HepG2 (cell line): ENCODE results near the gene CLRN2. TPM values are rescaled to one million over a fixed set of nuclear protein-coding genes. Genes with fewer than 3 reads are reported as not detected.

Experiments
- E2F5 ChIP-seq: sonication (generic); formaldehyde crosslinking; conservative IDR thresholded peaks from 2 replicates; pipeline ENCODE4 v1.4.0; 2020; ENCODE audit warnings: missing genetic modification reagents
- ETS1 ChIP-seq: sonication (generic); formaldehyde crosslinking; IDR thresholded peaks from 2 replicates; pipeline ENCODE4 v1.4.0; 2020; ENCODE audit warnings: missing genetic modification reagents
- ETV5 ChIP-seq: IDR thresholded peaks from 2 replicates; pipeline ENCODE4 v1.6.1; 2018; ENCODE audit warnings: missing biosample characterization, missing genetic modification reagents, inconsistent platforms, borderline replicate concordance
- MAFG ChIP-seq: sonication (generic); formaldehyde crosslinking; IDR thresholded peaks from 2 replicates; pipeline ENCODE4 v1.5.1; 2020; ENCODE audit warnings: mild to moderate bottlenecking, missing genetic modification reagents
- ZBTB40 ChIP-seq, 2 experiments: fragments of 450-650 bp in 1 of 2; sonication (generic) in 1 of 2; formaldehyde crosslinking in 1 of 2; IDR thresholded peaks; 2 replicates each; pipeline versions ENCODE4 v1.6.1 to v1.8.0; 2016 to 2022; ENCODE audit warnings: antibody characterized with exemption in 1 of 2, mild to moderate bottlenecking in 1 of 2, missing genetic modification reagents in 1 of 2
- ZFP90 ChIP-seq: sonication (generic); formaldehyde crosslinking; IDR thresholded peaks from 2 replicates; pipeline ENCODE4 v1.8.0; 2022; ENCODE audit warnings: missing genetic modification reagents, mild to moderate bottlenecking, inconsistent platforms, borderline replicate concordance
- ZNF367 ChIP-seq: sonication (generic); formaldehyde crosslinking; IDR thresholded peaks from 2 replicates; pipeline ENCODE4 v1.4.0; 2020; ENCODE audit warnings: missing genetic modification reagents, borderline replicate concordance
- ZNF501 ChIP-seq: sonication (generic); formaldehyde crosslinking; IDR thresholded peaks from 2 replicates; pipeline ENCODE4 v1.5.1; 2020; ENCODE audit warnings: mild to moderate bottlenecking, moderate library complexity, missing genetic modification reagents
- ZNF646 ChIP-seq: sonication (generic); formaldehyde crosslinking; IDR thresholded peaks from 2 replicates; pipeline ENCODE4 v1.9.0; 2021; ENCODE audit warnings: mild to moderate bottlenecking, missing genetic modification reagents
- polyA plus RNA-seq, 8 experiments: library from polyadenylated mRNA; depleted of rRNA in 3 of 8; stranded (reverse) in 7 of 8; unstranded in 1 of 8; fragments of >200 nt; fragmentation: Illumina TruSeq in 4 of 8; extraction: Trizol in 4 of 8; gene quantifications; 2 replicates each; pipeline versions ENCODE4 v1.2.1 to v1.2.3, GENCODE V29; 2011 to 2016; ENCODE audit warnings: low read depth in 4 of 8, missing spikeins in 1 of 8, mixed read lengths in 1 of 8; ENCODE audit not compliant: insufficient read depth in 1 of 8
- total RNA-seq, 5 experiments: library from RNA; depleted of rRNA; stranded (reverse); fragments of >200 nt; fragmentation: Illumina TruSeq; extraction: Trizol; gene quantifications; 2 replicates each; pipeline ENCODE4 v1.2.3, GENCODE V29; 2016; ENCODE audit warnings: low read depth in 1 of 5

Gene CLRN2
- total and polyA plus RNA-seq, 2 of the 13 experiments (the other 11 are each of a cell fraction or from before 2014, with no cell fraction given), result not detected

- TF ChIP-seq E2F5, result no peak
- TF ChIP-seq ZFP90, result 0 out of 2 replicates have a peak, but pooled peaks have one; percentile 40
- TF ChIP-seq ZBTB40 (IDR thresholded peaks at IDR 0.05), result no peak
- peak; percentile 44; the same call in 1 of the 2 replicates for TF ChIP-seq ZBTB40 (CRISPR knock-in tag; IDR thresholded peaks at IDR 0.05)
- no peak for TF ChIP-seq ZNF367 (CRISPR knock-in tag)
- no peak; the same call in 1 of the 2 replicates for TF ChIP-seq ZNF646 (CRISPR knock-in tag)
- TF ChIP-seq ZNF501 (CRISPR knock-in tag), result no peak
- no peak for TF ChIP-seq MAFG (CRISPR knock-in tag)
- no peak for TF ChIP-seq ETS1
- TF ChIP-seq ETV5 (CRISPR knock-in tag), result peak; percentile 99
Measured at GRCh38 chr4:17544205-17544604, 29.2 kb downstream of the CLRN2 start (continued).
